HFF-Myc (cell line): Measurements from ENCODE around the gene C8A.

Source experiments
- DNase-seq: peaks from one replicate; pipeline ENCODE4 v3.0.0-alpha.2; 2011; ENCODE audit warnings: low read depth; ENCODE audit errors: extremely low read depth
- H3K4me3 ChIP-seq: replicated peaks from 2 replicates; pipeline ENCODE4 v1.5.1; 2011; ENCODE audit warnings: low read depth, mild to moderate bottlenecking, control low read depth, low read length
- CTCF ChIP-seq: IDR thresholded peaks from 2 replicates; pipeline ENCODE4 v1.5.1; 2012; ENCODE audit warnings: mild to moderate bottlenecking, low read depth, low read length, control low read depth; ENCODE audit errors: missing control alignments

Gene C8A

GRCh38 chr1:56873213-56873612, 18.6 kb downstream of the C8A start:
- no peak for DNase-seq
- H3K4me3 ChIP-seq = no peak overlapping the region
- TF ChIP-seq CTCF = no peak

GRCh38 chr1:56874689-56875088, 20.1 kb downstream of the C8A start:
- DNase-seq = no peak
- no peak overlapping the region for H3K4me3 ChIP-seq
- no peak for TF ChIP-seq CTCF

- no peak overlapping the region for H3K4me3 ChIP-seq
- TF ChIP-seq CTCF = no peak
- DNase-seq = no peak
These were observed 23.4 kb downstream of the C8A start for GRCh38 chr1:56877973-56878372.

GRCh38 chr1:56880774-56881173, 26.2 kb downstream of the C8A start:
- DNase-seq = no peak
- H3K4me3 ChIP-seq = no peak overlapping the region
- TF ChIP-seq CTCF = no peak

GRCh38 chr1:56881417-56881816, 26.8 kb downstream of the C8A start:
- no peak for DNase-seq
- TF ChIP-seq CTCF = no peak
- H3K4me3 ChIP-seq = no peak overlapping the region

- DNase-seq = no peak
- no peak for TF ChIP-seq CTCF
- H3K4me3 ChIP-seq = no peak overlapping the region
These were observed 35.6 kb downstream of the C8A start for GRCh38 chr1:56890229-56890628.

GRCh38 chr1:56894014-56894413, 39.4 kb downstream of the C8A start:
- DNase-seq = no peak
- no peak overlapping the region for H3K4me3 ChIP-seq
- TF ChIP-seq CTCF = no peak
